GM12891 (cell line): ENCODE measurements around the gene LBX2.

Experiments
- POLR2A ChIP-seq: IDR thresholded peaks from 2 replicates; pipeline ENCODE4 v1.6.1; 2011; ENCODE audit warnings: low read depth, low read length, control low read depth
- POLR2AphosphoS5 ChIP-seq: IDR thresholded peaks from 2 replicates; pipeline ENCODE4 v1.6.1; 2011; ENCODE audit warnings: low read depth, low read length, control low read depth
- POU2F2 ChIP-seq: IDR thresholded peaks from 2 replicates; pipeline ENCODE4 v1.6.1; 2011; ENCODE audit warnings: low read depth, mild to moderate bottlenecking, control low read depth, low read length, moderate library complexity
- TAF1 ChIP-seq: IDR thresholded peaks from 2 replicates; pipeline ENCODE4 v1.6.1; 2011; ENCODE audit warnings: low read depth, low read length, control low read depth

DNA sequence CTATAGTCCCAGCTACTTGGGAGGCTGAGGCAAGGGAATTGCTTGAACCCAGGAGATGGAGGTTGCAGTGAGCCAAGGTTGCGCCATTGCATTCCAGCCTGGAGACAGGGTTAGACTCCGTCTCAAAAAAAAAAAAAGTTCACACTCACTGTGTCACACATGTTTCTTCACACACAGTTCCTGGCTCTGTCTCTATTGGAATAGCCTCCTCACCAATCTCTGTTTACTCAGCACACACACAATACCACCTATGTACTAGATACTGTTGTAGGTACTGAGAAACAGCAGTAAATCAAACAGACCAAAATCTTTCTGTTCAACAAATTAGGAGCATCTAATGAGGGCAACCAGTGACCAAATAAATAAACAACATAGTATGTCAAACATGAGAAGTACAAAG lies 13.3 kb downstream of the LBX2 start:
- TF ChIP-seq TAF1 (no peak), POLR2A (no peak), POLR2AphosphoS5 (no peak), POU2F2 (no peak)
